A204.1 (cell line): Measurements from ENCODE around the gene ANXA2.
A peak's percentile ranks its signal among the peaks of the same experiment; 100 is the strongest.
"Not testable (repeated sequence)": the region's sequence is repeated elsewhere in the genome, so short reads cannot be mapped to it uniquely, and the experiment has no call there.

Source experiments
- FAIRE-seq: peaks from 2 replicates; lab custom pipeline; 2012; peaks lifted over from hg19 to GRCh38; lab: Jason Lieb, UNC

The ANXA2 gene

DNA sequence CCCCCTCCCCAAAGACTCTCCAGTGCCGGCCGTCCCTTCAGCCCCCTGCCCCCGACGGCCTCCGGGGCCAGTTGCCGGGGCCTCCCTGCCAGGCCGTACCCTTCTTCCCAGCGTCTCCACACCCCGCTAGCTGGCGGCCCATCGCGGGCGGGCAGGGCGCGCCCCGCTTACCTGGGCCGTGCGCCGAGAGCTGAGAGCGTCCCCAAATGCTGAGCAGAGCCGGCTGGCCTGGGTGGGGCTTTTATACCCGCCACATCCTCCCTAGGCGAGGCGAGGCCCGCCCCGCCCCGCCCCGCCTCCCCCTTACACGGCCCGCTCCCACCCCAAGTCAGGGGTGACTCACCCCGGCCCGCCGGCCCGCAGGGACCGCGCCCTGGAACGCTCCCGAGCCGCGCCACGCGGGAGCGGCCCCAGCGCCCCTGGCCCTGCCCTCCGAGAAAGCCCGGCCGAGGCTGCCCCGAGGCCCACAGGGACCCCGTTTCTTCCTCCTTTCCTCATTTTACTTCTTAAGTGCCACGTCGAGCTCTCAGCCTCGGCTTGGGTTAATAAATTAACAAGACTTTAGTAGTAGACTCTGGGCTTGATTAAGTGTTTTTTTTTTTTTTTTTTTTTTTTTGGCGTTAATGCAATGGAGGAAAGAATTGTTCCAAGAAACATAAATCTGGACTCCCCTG, at the start of gene ANXA2:
Gene ANXA2, minus strand, starts transcription at position 215 of the 674 bp plus-strand sequence. CDS start 11,911 bp downstream, outside the sequence.
- FAIRE-seq: no peak

DNA sequence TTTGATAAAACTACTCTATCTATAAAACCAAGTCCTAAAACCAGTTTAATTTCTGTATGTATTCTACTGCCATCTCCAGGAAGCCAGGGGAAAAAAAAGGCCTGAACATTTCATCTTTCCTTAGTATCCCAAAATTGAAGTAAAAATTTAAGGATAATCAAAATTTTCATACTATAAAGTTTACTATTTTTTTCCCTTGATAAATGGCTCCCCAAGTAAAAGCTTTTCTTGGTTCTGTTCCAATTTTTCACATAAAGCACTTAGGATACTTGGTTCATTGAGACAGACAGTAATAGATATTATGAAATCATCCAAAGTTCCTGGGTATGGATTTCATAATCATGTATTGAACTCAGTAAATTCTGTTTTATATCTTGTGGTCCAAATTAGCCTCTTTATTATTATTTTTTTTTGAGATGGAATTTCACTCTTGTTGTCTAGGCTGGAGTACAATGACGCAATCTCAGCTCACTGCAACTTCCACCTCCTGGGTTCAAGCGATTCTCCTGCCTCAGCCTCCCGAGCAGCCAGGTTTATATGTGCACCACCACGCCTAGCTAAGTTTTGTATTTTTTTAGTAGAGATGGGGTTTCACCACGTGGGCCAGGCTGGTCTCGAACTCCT, 46.6 kb upstream of the ANXA2 start:
- peak; percentile 99 for FAIRE-seq

DNA sequence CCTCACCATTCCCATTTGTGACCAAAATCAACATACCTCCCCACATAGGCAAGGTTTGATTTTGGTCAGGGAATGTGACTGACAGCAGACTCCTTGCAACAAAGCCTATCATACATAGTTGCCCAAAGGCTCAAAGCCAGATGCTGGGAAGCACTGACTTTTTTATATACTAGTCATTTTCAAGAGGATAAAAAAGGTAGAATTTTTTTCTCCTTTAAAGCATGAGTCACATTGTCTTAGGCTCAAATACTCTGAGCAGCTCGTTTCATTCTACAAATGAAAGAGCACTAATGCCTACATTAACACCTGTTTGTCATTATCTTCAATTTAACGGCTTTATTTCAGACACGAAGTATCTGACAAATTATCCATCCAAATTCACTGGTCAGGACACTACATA, 45.0 kb upstream of the ANXA2 start:
- FAIRE-seq: no peak

DNA sequence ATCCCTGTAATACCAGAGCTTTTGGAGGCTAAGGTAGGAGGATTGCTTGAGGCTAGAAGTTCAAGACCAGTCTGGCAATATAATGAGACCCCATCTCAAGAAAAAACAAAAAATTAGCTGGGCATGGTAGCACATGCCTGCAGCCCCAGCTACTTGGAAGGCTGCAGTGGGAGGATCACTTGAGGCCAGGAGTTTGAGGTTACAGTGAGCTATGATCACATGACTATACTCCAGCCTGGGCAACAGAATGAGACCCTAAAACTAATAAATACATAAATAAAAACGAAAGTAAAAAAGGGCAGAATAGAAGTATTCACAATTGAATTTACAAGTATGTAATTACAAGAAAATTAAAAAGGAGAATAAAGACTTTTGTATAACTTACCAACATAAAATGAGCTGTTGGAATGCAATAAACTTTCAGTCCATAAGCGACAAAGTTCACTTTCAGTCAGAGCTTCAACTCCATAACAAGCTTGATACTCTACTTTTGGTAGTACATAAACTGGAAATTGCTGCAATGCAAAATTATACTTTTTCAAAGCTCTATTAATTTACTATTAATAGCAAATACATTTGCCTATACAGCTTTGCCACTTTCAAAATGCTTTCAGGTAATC, 44.4 kb upstream of the ANXA2 start:
- FAIRE-seq: no peak

DNA sequence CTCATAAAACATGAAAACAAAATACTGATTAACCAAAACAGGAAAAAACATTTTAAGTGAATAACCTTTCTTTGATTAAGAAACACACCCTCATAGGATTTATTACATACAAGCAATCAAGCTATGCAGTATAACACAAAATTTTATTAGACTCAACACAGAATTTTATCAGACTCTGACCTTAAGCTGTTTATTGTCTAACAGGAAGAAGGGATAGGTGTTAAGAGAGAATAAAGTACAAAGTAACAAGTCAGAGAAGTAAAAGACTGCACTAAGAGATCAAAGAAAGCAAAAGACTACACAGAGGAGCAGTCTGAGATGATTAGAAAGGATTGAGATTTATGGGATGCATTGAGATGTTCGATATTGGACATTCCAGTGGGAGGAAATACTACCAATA, 43.5 kb upstream of the ANXA2 start:
- FAIRE-seq: no peak

DNA sequence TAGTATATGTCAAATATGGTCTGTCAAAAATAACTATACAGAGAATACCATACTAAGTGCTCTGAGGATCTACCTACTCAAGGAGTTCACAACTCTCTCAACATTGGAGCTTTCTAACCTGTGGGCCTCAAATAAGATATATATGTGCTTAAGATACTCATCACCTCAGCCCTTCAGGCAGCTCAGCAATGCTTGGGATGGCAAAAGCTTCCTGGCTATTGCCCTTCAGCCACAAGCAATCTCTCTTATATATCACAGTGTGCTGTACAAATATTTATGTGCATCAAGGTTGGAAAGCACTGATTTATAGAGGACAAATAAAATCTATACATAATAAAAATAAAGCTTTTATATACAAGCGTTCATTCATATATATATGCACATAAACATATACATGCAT, 40.9 kb upstream of the ANXA2 start:
- FAIRE-seq: no peak

DNA sequence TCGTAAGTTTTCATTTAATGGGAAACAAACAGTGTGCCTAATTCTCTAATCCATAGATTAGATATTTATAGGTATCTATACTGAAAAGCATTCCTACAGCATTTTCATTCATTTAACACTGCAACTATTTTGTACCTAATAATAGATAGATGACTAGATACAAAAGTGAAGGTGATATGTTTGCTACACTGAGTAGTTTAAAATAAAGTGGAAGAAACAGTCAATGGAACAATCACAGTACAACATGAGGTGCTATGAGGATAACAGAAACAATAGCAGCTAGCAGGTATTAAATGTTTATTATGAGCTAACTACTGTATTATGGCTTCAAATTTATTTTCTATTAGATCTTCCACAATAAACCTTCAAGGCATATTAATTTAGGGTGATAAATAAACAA, 31.1 kb upstream of the ANXA2 start:
- FAIRE-seq: no peak

DNA sequence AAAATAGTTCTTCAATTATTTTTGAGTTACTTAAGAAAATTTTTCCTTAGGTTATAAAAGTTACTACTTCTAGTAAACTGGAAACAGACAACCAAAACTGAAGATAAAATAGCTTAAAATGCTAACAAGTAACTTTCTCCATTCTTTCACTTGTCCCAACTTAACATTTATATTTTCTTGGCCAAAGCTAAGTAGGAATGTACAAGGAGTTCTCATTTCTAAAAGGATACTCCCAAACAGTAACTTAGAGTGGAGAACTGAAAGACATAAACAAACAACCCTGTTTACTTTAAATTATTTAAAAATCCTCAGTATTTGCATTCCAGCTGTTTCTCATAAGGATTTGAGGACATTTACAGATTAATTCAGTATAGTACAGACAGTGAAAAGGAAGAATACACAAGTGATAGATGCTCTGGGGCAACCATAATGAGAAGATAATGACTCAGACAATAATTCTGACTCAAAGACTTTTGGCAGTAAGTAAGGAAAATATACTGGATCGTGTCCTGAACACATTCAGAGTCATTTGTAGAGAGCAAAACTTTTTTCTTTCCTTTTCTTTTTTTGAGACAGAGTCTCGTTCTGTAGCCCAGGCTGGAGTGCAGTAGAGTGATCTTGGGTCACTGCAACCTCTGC, 29.2 kb upstream of the ANXA2 start:
- FAIRE-seq: no peak

DNA sequence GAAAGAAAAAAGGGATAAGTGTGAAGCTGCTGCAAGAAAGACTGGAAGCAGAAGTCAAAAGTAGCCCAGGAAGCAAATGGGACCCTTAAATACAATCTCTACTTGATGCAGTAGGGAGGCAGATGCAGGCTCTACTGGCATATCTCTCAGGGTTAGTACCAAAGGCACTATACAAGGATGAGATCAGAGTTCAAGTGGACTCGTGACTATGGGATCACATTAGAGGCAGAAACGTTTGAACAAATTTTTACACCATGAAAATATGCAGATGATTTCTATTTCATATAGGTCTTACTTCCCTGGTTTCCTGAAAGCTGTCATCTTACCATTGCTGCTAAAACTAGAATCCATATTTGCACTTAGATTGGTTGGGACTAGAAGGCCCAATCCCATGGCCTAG, 27.7 kb upstream of the ANXA2 start:
- no peak for FAIRE-seq

DNA sequence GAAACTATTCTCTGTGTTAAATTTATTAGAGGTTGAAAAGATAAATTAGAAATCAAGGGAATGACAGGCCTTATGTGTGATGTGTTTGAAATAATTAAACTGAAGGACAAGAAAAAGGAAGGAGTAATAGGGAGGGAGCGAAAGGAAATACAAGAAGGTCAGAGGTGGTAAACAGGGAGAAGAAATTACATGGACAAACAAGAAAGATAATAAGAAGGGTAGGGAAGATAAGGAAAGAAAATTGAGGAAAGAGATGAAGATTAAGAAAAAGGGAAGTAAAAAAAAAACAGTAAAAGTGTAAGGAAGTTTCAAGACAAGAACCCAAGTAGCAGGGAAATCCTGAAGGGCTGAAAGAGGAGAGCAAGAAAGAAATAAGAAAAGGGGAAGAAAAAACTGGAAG, 26.2 kb upstream of the ANXA2 start:
- FAIRE-seq: no peak

DNA sequence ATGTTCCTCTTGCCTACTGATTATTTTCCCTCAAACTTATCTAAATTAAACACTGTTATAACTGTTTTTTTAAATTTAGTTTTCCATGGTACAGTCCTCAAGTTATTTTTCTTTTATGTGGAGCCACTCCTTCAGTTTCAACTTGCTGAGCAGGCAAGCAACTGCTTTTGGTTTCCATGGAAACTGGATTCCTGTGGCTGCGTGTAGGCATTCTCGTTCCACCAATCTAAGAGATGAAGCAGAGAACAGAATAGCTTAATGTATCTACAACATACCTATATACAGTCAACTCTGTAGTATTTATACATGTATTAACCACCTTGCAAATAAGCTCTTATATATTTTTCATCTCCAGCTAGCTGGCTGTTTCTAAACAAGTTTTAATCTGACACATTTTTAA, 25.8 kb upstream of the ANXA2 start:
- FAIRE-seq: no peak

DNA sequence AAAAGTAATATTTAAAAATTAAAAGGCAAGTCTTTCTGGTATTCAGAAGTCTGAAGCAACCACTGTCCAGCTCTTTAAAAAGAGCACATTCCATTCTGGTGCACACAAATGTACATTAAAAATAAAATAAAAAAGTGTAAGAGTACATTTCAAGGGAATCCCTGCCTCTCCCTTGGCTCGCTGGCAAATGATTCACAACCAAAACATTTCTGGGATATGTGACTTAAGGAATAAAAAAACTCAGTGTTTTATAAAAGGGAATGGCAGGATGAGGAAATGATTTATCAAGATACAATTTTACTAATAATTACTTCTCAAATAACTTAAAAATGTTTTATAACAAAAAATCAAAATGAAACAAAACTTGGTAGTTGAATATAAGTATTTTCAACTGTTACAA, 23.8 kb upstream of the ANXA2 start:
- FAIRE-seq: peak; percentile 75

DNA sequence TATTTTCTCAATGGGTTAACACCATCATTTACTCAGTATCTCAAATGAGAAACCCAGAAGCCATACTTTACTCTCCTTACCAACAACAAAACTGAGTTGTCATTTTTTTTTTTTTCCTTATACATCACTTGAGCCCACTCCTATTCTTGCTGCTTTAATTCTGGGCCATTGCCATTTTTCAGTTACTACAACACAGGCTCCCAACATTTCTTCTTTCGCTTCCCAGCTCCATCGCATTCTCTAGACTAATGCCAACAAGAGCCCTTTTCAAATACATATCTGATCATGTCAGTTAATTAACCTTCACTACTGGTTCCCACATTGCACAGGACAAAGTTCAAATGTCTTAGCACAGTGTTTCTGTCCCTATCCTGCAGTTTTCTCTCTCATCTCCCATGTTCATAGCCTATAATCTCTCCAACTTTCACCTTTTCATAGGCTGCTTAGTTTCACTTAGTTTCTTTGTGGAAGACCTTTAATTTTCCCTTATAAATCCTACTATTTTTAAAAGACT, 22.5 kb upstream of the ANXA2 start:
- FAIRE-seq: no peak

DNA sequence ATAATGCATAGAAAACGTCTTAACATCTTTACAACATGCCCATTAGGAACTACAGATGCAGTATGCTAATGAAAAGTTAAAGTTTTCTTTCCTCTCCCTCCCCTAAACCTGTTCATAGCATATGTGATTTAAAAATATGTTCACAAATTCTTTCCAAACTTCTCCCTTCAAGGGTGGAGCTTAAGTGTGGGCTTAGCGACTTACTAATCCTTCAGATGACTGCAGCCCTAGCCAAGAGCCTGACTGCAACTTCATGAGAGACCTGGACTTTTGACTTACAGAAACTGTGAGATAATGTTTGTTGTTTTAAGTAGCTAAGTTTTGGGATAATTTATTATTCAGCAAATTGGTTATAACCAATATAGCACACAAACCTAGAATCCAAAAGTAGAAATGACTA, 22.0 kb upstream of the ANXA2 start:
- FAIRE-seq: no peak

DNA sequence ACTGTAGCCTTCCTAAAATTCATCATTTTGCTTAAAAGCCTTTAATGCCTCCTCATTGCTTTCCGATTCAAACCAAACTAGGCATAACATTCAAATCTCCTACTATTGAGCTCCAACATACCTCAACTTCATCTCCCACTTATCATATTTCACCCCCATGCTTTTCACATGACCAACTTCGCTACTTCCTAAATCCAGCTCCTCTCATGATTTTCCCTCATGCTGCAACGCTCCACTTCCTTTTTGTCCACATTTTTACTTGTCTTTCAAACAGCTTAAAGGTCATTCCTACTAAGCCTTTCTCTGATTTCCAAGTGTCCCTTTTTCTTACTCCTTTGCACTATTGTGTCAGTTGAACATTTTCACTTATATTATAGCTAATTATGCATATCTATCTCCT, 20.3 kb upstream of the ANXA2 start:
- FAIRE-seq: no peak

DNA sequence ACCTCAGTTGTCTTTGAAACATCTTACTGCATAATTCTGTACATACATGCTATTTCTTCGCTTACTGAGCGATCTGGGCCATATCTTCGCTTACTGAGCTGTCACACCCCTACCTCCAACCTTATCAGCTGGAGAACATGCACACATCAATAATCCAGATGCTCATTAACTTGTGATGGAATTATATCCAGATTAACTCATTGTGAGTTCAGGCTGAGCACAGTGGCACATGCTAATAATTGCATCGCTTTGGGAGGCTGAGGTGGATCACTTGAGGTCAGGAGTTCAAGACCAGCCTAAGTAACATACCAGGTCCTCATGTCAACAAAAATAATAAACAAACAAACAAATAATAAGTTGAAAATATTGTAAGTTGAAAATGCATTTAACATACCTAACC, 19.3 kb upstream of the ANXA2 start:
- FAIRE-seq: no peak

DNA sequence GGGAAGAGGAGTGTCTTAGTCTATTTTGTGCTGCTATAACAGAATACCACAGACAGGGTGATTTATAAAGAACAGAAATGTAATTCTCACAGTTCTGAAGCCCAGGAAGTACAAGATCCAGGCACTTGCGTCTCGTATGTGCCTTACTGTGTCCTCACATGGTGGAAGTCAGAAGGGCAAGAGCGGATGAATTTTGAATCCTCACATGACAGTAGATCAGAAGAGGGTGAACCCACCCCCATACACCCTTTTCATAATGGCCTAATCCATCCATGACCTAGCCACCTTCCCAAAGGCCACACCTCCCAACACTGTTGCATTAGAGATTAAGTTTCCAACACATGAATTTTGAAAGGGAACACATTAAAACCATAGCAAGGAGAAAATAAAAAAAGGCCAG, 18.7 kb upstream of the ANXA2 start:
- FAIRE-seq: no peak

DNA sequence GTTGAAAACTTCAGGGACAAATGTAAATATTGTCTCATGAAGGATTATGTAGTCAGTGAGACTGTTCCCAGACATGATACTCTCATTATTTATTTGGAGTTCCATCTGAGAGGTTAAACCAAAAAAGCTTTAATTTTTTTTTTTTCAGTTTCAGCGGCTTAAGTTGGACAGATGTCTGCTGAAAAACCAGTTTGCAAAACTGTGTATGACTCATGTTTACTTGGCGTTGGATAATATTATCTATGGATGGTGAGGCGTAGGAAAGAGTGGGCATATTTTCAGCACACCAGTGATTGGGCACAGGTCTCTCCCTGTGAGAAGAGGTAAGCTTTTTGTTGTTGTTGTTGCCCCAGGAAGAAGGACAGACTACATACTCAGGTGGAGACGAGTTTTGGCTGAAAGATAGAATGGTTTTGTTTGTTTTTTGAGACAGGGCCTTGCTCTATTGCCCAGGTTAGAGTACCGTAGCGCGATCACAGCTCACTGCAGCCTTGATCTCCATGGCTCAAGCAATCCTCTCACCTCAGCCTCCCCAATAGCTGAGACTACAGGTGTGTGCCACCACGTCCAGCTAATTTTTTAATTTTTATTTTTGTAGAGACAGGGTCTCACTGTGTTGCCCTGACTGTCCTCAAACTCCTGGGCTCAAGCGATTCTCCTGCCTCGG, 16.4 kb upstream of the ANXA2 start:
- FAIRE-seq: no peak

DNA sequence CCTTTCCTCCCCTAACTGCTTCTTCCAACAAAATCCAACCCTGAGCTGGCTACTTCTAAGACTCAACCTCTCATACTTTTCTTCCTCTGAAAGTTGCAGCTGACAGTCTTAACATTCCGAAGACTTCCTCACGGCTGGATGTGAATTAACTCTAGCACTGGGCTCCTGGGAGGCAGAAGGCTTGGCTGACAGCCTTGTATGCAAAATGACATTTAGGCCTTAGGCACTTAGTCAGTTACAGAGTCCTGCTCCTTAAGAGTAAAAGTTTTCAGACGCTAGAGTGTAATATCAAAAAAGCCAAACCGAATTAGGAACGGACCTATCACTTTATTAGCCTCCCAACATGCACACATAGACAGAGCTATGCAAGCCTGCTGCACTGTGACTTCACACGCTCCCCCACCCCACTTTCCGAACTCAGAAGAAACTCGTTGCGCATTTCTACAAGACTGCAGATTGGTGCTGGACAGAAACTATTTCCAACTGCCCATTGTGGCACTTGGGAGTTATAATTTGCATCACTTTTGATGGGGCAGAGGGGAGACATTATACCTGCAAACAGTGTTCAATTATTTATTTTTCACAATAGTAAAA, 15.5 kb upstream of the ANXA2 start:
- no peak for FAIRE-seq

DNA sequence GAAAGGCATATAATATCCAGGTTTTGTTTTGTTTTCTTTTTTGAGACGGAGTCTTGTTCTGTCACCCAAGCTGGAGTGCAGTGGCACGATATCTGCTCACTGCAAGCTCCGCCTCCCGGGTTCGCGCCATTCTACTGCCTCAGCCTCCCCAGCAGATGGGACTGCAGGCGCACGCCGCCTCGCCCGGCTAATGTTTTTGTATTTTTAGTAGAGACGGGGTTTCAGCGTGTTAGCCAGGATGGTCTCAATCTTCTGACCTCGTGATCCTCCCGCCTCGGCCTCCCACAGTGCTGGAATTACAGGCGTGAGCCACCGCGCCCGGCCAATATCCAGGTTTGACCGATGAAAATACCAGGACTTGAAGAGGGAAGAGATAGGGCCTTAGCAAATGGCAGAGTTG, 15.0 kb upstream of the ANXA2 start:
- FAIRE-seq: not testable (repeated sequence)

DNA sequence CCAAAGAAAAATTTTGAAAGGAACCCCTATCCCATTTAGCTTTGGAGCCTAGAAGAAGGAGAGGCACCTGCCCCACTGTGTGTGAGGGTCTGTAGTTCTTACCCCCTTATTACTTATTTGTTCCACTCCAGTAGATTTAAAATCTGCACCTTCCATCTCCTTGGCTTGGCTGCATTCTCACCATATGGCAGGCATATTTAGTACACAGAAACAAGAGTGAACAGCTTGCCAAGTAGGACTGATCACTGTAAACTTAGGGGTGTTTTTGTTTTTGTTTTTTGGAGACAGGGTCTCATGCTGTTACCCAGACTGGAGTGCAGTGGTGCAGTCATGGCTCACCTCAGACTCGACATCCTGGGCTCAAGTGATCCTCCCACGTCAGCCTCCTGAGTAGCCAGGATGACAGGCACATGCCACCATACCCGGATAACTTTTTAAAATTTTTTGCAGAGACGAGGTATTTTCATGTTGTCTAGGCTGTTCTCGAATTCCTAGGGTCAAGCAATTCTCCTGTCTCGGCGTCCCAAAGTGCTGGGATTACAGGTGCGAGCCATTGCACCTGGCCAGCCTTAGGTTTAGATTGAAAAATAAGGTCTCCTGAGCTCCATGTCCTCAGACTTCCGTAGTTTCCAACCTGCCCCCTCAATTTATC, 14.1 kb upstream of the ANXA2 start:
- no peak for FAIRE-seq

DNA sequence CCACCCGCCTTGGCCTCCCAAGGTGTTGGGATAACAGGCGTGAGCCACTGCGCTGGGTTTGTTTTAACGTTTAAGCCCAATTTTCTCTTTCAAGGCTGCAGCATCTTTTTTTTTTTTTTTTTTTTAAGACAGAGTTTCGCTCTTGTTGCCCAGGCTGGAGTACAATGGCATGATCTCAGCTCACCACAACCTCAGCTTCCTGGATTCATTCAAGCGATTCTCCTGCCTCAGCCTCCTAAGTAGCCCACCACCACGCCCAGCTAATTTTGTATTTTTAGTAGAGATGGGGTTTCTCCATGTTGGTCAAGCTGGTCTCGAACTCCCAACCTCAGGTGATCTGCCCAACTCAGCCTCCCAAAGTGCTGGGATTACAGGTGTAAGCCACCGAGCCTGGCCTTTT, 12.6 kb upstream of the ANXA2 start:
- not testable (repeated sequence) for FAIRE-seq
